Hepatocyte (in vitro differentiated cells): Measurements from ENCODE around the gene ASB4. TPM values are rescaled to one million over a fixed set of nuclear protein-coding genes. Genes with fewer than 3 reads are reported as not detected.
"Not testable (repeated sequence)": the region's sequence is repeated elsewhere in the genome, so short reads cannot be mapped to it uniquely, and the experiment has no call there.

Experiments used
- DNase-seq: peaks from one replicate; pipeline ENCODE4 v3.0.0-alpha.2; 2016; ENCODE audit warnings: low spot score
- H2AFZ ChIP-seq: fragments of 200-600 bp; sonication (generic); 2 replicates; pipeline ENCODE4 v1.6.0; 2016; ENCODE audit warnings: antibody characterized with exemption, mild to moderate bottlenecking
- H3K27ac ChIP-seq: fragments of 200-600 bp; sonication (generic); 2 replicates; pipeline ENCODE4 v1.5.1; 2016; ENCODE audit warnings: mild to moderate bottlenecking
- H3K27me3 ChIP-seq: fragments of 200-600 bp; sonication (generic); 2 replicates; pipeline ENCODE4 v1.6.1; 2016
- H3K36me3 ChIP-seq: fragments of 200-600 bp; sonication (generic); replicated peaks from 2 replicates; pipeline ENCODE4 v1.5.1; 2016; ENCODE audit warnings: low read depth; ENCODE audit not compliant: insufficient read depth
- H3K4me1 ChIP-seq: fragments of 200-600 bp; sonication (generic); 2 replicates; pipeline ENCODE4 v1.5.1; 2016; ENCODE audit warnings: mild to moderate bottlenecking, moderate library complexity; ENCODE audit not compliant: insufficient read depth
- H3K4me2 ChIP-seq: fragments of 200-600 bp; sonication (generic); 2 replicates; pipeline ENCODE4 v1.6.0; 2016
- H3K4me3 ChIP-seq: fragments of 200-600 bp; sonication (generic); 2 replicates; pipeline ENCODE4 v1.5.1; 2016; ENCODE audit warnings: mild to moderate bottlenecking
- H3K79me2 ChIP-seq: fragments of 200-600 bp; sonication (generic); 2 replicates; pipeline ENCODE4 v1.6.0; 2017; ENCODE audit warnings: mild to moderate bottlenecking
- H3K9me2 ChIP-seq: fragments of 200-600 bp; sonication (generic); replicated peaks from 2 replicates; pipeline ENCODE4 v1.6.0; 2017; ENCODE audit warnings: mild to moderate bottlenecking; ENCODE audit not compliant: insufficient read depth
- H3K9me3 ChIP-seq: fragments of 200-600 bp; sonication (generic); 2 replicates; pipeline ENCODE4 v1.5.1; 2016; ENCODE audit warnings: low read depth, mild to moderate bottlenecking
- H4K20me1 ChIP-seq: fragments of 200-600 bp; sonication (generic); 2 replicates; pipeline ENCODE4 v1.6.0; 2016; ENCODE audit warnings: mild to moderate bottlenecking; ENCODE audit not compliant: insufficient read depth, poor library complexity, severe bottlenecking
- CTCF ChIP-seq: fragments of 200-600 bp; sonication (generic); IDR thresholded peaks from 2 replicates; pipeline ENCODE4 v1.5.1; 2016; ENCODE audit warnings: antibody characterized with exemption, mild to moderate bottlenecking; ENCODE audit not compliant: poor library complexity
- EZH2 ChIP-seq: fragments of 200-600 bp; sonication (generic); IDR thresholded peaks from 2 replicates; pipeline ENCODE4 v1.6.1; 2016; ENCODE audit warnings: antibody characterized with exemption, mild to moderate bottlenecking, borderline replicate concordance
- EZH2phosphoT487 ChIP-seq: fragments of 200-600 bp; sonication (generic); IDR thresholded peaks from one replicate; pipeline ENCODE4 v1.6.1; 2018; ENCODE audit warnings: antibody characterized with exemption, mild to moderate bottlenecking, low read depth, moderate library complexity; ENCODE audit not compliant: unreplicated experiment, severe bottlenecking
- WGBS: methylation state at CpG from one replicate; pipeline ENCODE4 v1.1.6; 2016; ENCODE audit warnings: low lambda C conversion rate; ENCODE audit errors: missing lambda C conversion rate; 5-methylcytosine and 5-hydroxymethylcytosine counted together
- polyA plus RNA-seq: library from polyadenylated mRNA; unstranded; fragments of >200 nt; fragmentation: Nextera tagmentation; extraction: Ambion mirVana; gene quantifications from 2 replicates; pipeline ENCODE4 v1.2.1, GENCODE V29; 2016
- total RNA-seq: library from RNA; depleted of rRNA; stranded (reverse); fragments of >200 nt; gene quantifications from 2 replicates; pipeline ENCODE4 v1.2.3, GENCODE V29; 2014

ASB4 gene
- total and polyA plus RNA-seq, 2 experiments from 2014 or later = 0.03 to 0.35 TPM

- H3K36me3 ChIP-seq = no peaks in the 10 kb centered on the region
- 76% methylated on average over 2 of the region's 2 CpGs for WGBS
- no peak overlapping the region for H3K27ac ChIP-seq
- H3K4me2 ChIP-seq = no peak overlapping the region
- H2AFZ ChIP-seq = no peak overlapping the region
- no peak for TF ChIP-seq EZH2
- no peak for TF ChIP-seq CTCF
- TF ChIP-seq EZH2phosphoT487 = no peak
- H3K4me3 ChIP-seq = no peak overlapping the region
- no peaks in the 10 kb centered on the region for H3K9me2 ChIP-seq
- no peaks in the 10 kb centered on the region for H3K79me2 ChIP-seq
- H4K20me1 ChIP-seq = no peaks in the 10 kb centered on the region
- H3K4me1 ChIP-seq = no peaks in the 10 kb centered on the region
- no peaks in the 10 kb centered on the region for H3K27me3 ChIP-seq
- H3K9me3 ChIP-seq = peaks cover 6% of the 10 kb centered on the region
- no peak for DNase-seq
Observed at GRCh38 chr7:95454438-95455045, 31.2 kb upstream of the ASB4 start.

GRCh38 chr7:95457947-95458346 is 27.8 kb upstream of the ASB4 start:
- H3K27ac ChIP-seq = no peak overlapping the region
- no peaks in the 10 kb centered on the region for H3K4me1 ChIP-seq
- no peaks in the 10 kb centered on the region for H3K9me2 ChIP-seq

GRCh38 chr7:95460653-95461052 is 25.1 kb upstream of the ASB4 start:
- not testable (repeated sequence) for H3K27me3 ChIP-seq, H3K27ac ChIP-seq, H3K79me2 ChIP-seq, H3K4me3 ChIP-seq, H3K9me3 ChIP-seq, H3K4me2 ChIP-seq, DNase-seq, H3K36me3 ChIP-seq, H3K4me1 ChIP-seq, H3K9me2 ChIP-seq, H4K20me1 ChIP-seq, H2AFZ ChIP-seq
- WGBS = 90% methylated on average over 2 of the region's 2 CpGs

More at GRCh38 chr7:95457947-95458346, 27.8 kb upstream of the ASB4 start:
- H3K9me3 ChIP-seq = peaks cover 6% of the 10 kb centered on the region
- H4K20me1 ChIP-seq = no peaks in the 10 kb centered on the region
- TF ChIP-seq EZH2phosphoT487 = no peak
- TF ChIP-seq CTCF = no peak
- TF ChIP-seq EZH2 = no peak
- no peak for DNase-seq
- H3K4me3 ChIP-seq = no peak overlapping the region
- H3K4me2 ChIP-seq = no peak overlapping the region
- no peaks in the 10 kb centered on the region for H3K36me3 ChIP-seq
- no peaks in the 10 kb centered on the region for H3K79me2 ChIP-seq
- H2AFZ ChIP-seq = no peak overlapping the region
- no peaks in the 10 kb centered on the region for H3K27me3 ChIP-seq

- H3K4me3 ChIP-seq = no peak overlapping the region
- no peak overlapping the region for H3K27ac ChIP-seq
- H3K4me1 ChIP-seq = no peaks in the 10 kb centered on the region
- H3K79me2 ChIP-seq = no peaks in the 10 kb centered on the region
- WGBS = 93% methylated on average over 1 of the region's 1 CpG
- H3K36me3 ChIP-seq = no peaks in the 10 kb centered on the region
- DNase-seq = no peak
- H3K4me2 ChIP-seq = no peak overlapping the region
- no peak overlapping the region for H2AFZ ChIP-seq
- TF ChIP-seq EZH2 (no peak), CTCF (no peak), EZH2phosphoT487 (no peak)
- H3K9me2 ChIP-seq = no peaks in the 10 kb centered on the region
- no peaks in the 10 kb centered on the region for H3K27me3 ChIP-seq
- H3K9me3 ChIP-seq = no peaks in the 10 kb centered on the region
- no peaks in the 10 kb centered on the region for H4K20me1 ChIP-seq
Observed at GRCh38 chr7:95467912-95468607, 17.7 kb upstream of the ASB4 start.
